Astrocyte of the hippocampus (primary cell): ENCODE data around the gene KCND2.
A peak's percentile ranks its signal among the peaks of the same experiment; 100 is the strongest.

Source experiments
- DNase-seq: peaks from one replicate; pipeline ENCODE4 v3.0.0; 2011; ENCODE audit warnings: low read depth, low spot score

KCND2 gene

DNA sequence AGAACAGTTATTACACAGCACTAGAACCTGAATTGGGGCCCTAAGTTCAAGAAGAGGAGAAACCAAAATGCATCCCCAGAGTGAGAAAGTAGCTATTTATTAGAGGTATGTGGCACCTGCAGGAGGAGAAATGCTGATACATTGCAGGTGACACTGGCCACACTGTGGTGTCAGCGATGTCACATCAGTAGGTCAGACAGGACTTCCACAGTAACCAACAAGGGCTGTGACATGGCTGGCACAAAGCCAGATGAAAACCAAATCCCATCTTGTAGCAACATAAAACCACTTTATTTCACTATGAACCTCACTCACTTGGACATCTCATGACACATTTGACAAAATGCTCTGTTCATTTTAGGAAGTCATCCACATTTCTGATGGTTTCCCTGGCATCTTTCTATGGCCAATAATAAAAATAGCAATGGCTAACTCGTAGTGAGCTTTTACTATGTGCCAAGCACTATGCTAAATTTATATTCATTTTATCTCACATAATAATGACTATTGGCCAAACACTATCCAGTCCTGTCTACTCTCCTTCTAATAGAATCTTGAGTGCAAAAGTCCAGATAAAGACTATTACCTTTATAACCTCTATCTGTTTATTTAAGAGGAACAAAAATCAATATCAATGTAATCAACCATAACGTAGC is 430.7 kb downstream of the KCND2 start:
- DNase-seq, result no peak

DNA sequence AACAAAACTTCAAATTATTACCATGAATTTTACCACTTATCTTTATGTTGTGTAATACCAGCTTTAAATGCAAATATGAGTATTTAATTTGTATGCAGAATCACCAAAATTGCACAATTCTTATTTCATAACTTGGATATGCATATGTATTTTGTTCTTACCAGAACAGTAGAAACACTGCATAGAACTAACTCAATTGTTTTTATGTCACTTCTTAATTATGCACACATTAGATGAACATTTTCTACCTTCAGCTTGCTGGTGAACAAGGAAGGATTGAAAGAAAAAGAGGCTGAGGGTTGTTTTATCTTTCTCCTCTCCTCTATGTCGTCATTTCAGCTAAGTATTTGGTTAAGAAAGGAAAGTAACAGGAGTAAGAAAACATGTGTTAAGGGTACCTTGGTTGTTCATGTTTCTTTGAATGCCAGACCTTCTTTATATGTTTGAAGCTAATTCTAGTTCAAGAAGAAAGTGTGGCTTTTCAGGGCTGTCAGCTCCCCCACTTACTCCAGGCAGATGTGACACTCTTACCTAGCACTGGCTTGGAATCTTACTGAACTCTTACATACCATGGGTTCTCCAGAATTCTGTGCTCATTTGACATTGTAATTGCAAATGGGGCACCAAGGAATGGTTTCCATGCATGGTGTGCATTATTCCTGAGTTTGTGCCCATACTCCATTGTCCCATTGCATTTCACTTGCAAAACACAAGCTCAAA is 436.4 kb downstream of the KCND2 start:
- DNase-seq, result no peak

DNA sequence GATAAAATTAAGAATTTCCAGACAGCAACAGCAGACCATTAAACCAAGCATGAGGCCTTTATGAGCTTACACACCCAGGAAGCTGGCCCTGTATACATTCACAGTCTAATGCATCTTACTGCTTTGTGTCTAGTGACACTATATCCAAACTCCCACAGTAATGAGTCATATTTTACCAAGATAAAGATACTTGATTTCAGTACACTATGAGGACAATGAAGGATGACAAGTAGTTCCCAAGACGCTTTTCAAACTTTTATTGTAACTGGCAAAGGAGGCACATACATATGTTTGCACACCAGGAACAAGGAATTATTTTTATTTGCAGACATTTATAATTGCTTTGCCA is 437.0 kb downstream of the KCND2 start:
- no peak for DNase-seq

DNA sequence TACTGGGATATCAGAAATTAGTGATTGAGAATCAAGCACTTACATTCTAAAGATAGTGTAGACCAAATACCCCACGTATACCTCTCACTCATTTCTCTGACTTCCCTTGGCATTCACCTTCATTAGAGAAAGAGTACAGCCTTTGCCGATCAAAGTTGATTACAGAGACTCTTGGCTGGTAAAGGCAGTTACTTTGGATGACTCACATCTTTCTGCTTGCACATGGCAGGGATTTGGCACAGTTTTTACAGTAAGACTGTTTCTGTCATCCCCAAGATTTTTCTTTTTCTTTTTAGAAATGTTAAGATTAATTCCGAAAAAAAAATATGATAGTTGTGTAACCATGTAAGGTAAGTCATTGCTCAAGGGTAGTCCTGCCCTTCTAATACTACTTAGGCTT is 442.0 kb downstream of the KCND2 start:
- peak; percentile 56 for DNase-seq

DNA sequence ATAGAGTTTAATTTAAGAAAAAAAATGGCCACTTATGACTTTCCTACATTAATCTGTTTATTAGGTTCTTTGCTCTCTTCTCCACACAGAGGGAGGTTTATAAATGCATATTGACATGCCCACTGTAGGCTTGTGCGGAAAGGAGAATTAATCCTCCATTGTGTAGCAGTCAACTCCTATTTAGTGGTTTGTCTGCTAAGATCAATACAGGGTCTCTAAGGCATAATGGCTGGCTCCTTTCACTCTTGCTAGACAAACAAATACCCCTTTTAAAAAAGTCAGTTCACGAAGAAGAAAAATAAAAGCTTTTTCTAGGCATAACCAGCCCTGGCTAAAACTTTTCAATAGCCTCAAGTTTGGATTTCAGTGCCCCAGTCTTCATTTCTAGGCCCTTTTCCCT is 443.3 kb downstream of the KCND2 start:
- no peak for DNase-seq

DNA sequence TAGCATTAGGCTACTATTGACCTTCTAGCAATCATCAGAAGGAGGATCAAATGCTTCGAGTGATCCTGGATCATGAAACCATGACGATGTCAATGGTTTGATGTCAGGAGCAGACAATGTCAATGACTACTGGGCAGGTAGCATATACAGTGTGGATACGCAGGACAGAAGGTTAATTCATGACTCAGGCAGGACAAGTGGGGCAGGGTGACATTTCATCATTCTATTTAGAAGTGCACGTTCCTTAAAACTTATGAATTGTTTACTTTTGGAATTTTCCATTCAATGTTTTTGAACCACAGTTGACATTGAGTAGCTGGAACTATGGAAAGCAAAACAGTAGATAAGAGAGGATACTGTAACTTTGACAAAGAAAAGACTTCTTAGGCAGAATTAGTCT is 444.2 kb downstream of the KCND2 start:
- DNase-seq, result no peak

DNA sequence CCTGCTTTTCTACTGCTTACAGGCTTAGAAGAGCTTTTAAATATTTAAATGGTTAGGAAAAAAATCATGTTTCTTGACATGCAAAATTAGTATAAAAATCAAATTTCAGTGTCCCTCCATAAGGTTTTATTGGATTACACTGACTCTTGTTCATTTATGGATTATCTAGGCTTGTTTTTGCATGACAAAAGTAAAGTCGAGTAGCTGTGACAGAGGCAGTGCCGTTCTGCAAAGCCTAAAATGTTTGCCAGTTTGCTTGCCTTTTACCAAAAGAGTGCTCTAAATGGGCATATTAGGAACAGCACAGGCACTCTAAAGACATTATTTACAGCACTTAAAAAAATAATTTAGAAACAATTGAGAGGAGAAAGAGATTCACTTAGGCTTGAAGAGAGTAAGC is 445.4 kb downstream of the KCND2 start:
- DNase-seq, result no peak

DNA sequence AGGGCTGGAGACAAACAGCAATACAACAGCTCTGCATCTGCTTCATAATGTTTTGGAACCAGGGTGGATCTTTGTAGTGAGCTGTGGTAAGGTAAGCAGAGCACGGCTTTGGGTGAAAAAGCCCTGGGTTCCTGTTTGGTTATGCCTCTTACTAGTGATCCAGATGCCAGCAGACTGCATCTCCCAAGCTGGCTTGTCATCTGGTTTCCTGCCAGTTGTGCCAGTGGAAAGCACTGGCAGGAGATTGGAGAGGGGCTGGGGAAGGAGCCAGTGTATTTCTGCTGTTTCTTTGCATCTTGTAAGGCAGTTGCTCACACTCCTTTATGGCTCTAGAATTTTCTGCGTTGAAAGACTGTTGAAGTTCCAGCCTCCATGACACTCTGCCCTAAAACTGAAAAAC is 447.3 kb downstream of the KCND2 start:
- no peak for DNase-seq

DNA sequence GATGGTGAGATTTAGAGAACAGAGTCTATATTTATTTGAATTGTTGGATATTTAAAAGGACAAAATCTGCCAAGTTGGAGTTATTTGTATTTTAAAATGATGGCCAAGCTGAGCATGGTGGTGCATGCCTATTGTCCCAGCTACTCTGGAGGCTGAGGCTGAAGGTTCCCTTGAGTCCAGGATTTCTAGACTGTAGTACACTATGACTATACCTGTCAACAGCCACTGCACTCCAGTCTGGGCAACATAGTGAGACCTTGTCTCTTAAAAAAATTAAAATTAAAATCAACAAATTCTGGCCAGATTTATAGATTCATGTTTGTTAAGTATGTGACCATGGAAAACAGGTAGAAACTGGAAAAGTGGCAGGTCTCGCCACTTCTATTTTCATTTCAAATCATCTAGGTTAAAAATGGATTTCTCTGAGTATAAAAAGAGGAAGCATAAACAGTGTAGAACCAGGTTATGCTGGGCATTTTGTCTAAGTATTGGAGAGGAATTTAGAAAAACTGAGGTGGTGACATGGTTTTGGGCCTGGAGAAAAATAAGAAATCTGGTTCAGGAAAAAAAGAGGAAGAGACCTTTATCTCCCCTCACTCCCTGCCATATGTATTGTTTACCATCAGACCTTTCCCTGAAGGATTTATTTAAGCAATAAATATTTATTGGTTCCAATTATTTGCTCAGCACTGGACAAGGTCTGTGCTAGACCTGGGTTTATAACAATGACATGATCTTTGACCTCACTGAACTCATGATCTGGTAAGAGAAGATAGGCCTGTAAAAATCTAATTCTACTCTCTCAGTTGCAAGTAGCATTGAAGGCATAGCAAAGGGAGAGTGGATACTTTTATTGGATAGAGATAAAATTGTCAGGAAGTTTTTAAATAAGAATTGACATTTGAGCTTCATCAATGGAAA is 450.8 kb downstream of the KCND2 start:
- DNase-seq, result no peak

DNA sequence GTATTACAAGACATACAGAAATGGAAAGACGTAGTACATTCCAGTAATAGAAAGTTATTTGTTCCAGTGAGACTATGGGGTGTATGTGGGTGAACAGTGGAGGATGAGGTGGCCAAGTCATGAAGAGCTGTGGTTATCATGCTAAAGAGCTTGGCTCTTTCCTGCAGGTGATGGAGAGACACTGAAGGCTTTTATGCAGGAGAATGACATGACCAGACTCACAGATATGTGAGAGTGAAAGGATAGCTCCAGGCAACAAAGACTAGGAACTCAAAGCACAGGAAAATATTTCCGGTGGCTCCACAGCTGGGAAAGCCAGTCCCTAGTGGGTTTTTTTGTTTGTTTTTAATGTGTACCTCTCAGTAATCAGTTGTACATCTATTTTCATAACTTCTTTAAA is 451.5 kb downstream of the KCND2 start:
- DNase-seq, result no peak

DNA sequence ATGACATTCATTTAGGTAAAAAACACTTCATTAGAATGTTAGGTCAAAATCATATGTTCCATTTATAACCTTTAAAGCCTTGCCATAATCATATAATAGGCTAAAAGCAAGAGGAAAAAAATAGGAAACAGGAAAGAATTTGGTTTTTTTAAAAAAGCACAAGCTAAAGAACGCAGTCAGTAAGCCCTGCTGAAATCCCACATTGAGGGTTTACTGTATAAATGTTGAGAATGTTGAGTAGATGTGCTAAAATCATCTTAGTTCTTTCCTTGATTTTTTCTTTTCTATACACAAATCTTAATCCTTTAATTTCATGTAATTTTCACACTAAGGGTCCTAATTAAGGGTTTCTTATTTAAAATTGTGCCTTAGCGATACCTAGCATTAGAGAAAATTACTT is 452.0 kb downstream of the KCND2 start:
- no peak for DNase-seq

DNA sequence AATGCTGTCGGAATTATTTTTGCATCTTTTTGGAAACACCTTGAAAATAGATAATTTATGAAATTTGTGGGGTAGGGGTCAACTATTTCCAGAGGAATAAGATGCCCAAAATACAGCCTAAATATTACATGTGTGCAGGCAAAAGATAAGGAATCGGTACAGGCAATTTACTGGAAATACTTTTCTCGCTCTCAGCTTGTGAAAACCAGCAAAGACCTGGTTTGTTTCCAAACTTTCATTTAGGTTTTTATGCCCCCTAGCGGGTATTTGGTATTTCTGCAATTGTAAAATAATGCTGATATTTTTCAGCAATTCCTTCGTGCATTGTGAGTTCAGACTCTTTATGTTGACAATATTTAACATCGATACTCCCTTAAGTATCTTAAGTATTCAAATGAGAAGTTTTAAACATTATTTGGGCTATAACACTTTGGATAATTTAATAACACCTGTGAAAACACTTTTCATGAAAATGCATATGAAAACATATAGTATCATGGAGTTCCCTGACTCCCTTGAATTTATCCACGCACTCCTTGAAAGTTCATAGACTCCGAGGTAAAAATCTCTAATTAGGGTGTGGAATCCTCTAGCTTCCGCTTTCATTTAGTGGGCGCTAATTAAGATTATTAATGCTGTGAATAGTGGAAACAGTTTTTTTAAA is 452.5 kb downstream of the KCND2 start:
- DNase-seq, result peak; percentile 42

DNA sequence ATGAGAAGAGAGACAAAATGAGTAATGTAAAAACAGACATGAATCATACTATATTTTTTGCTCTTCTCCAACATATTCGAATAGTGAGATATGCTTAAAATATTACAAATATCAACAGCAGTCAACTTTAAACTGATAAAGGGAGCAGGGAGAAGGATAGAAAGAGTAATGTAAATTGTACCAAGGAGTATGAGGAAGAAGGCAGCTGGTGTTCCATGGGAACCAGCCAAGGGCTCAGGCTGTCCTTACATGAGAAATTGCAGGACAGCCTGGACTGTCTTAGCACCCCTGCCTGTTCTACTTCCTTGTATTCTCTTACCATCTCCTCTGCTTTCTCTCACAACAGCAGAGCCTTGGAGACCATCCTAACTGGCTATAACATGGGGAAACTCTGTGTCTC is 456.3 kb downstream of the KCND2 start:
- no peak for DNase-seq

DNA sequence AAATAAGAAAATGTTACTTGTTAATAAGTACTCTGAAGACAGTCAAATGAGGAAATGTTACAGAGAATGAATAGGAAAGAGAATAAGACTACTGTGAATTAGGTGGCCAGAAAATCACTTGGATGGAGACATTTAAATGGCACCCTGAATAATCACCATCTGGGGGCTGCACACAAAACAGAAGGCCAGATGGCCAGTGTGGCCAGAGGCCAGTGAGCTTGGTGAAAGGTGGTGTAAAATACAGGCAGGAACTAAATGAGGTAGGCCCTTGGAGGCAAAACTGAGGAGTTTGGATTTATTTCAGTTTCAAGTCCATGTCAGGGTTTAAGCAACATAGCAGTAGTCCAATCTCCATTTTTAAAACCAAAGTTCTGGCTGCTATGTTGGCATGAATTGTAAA is 458.3 kb downstream of the KCND2 start:
- DNase-seq, result no peak

DNA sequence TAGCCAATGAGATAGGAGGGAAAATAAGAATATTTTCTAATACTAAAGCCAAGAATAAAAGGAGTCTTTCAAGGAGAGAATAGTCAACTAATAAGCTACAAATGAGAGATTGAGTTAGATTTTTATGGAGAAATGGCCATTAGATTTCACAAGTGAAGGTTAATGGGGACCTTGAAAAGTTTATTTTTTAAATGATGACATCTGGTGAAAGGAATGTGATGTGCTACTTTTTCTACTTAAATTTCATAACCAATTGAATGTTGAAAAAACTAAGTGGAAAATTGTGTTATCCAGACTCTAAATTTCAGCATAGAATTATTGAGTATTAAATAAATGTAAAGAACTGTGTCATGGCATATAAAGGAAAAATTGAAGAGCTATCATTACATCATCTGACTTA is 459.3 kb downstream of the KCND2 start:
- no peak for DNase-seq

DNA sequence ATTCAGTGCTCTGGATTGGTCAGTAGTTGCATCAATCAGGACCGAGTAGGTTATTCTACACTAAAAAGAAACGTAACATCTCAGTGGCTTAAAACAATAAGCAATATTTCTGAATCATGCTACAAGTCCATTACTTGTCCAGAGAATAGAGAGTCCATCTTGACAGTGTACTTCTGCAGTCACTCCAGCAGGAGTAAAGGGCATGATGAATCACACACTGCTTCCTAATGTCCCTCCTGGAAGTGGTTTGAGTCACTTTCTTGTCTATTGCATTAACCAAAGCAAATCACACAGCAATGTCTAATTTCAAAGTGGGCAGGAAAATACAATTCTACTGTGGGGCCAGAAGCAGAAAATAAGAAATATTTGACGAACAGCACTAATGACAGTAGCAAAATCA is 460.2 kb downstream of the KCND2 start:
- DNase-seq, result peak; percentile 23

DNA sequence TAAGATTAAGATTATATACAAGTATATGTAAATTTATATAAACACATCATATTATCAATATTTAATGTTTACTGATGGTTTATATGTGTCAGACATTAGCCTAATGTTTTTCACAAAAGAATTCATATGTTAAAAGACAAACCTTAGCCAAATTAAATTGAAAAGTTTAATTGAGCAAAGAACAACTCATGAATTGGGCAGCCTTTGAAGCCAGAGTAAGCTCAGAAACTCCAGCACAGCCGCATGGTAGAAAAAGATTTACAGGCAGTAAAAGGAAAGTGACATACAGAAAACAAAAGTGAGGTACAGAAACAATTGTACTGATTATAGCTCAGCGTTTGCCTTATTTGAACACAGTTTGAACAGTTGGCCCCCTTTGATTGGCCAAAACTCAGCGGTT is 460.9 kb downstream of the KCND2 start:
- no peak for DNase-seq

DNA sequence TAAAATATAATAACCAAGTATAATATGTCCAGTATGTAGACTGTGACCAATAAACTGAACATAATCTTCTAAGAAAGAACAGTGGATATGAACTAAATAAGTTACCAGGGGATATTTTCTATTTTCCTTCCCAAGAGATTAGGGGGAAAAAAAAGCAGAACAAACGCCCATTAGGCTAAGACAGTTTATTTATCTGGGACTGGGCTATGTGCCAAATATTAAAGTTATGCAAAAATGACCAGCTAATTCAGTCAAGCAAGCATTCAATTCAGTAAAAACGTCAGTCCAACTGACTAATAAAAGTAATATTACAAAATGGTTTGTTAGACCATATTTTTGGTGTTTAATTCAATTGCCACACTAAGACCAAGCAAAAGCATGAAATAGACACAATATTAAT is 462.8 kb downstream of the KCND2 start:
- no peak for DNase-seq

DNA sequence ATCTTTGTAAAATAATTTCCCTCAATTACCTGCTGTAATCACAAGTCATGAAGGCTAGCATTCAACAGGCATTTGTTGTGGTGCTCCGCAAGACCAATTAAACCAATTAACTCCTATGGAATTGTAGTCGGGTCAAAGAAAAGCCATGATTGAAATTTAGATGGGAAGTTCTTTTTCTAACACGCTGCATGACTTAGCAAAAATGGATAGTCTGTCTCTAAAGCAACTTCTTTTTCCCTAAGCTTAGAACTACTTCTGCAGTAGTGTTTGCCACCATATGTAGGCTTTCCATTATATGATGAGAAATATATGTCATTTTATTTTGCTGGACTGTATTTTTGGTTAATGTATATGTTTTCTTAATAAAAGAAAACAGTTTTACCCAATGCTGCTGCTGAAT is 465.8 kb downstream of the KCND2 start:
- no peak for DNase-seq

DNA sequence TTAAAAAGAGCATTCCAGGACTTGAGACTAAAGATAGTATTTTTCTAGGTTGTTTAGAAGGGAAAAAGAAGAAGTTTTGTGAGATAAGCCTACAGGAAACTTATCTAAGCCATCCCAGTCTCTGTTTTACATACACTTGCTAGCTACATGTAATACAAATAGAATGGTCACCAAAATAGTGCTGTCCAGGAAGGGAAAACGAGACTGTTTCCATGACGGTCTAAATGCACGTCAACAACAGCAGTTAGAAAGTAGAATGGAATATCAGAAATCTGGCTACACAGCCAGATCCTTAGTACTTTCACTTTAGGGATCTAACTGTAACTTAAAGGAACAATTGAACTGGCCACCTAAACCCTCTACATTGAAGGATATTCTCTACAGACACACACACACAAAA is 467.4 kb downstream of the KCND2 start:
- DNase-seq, result peak; percentile 12

DNA sequence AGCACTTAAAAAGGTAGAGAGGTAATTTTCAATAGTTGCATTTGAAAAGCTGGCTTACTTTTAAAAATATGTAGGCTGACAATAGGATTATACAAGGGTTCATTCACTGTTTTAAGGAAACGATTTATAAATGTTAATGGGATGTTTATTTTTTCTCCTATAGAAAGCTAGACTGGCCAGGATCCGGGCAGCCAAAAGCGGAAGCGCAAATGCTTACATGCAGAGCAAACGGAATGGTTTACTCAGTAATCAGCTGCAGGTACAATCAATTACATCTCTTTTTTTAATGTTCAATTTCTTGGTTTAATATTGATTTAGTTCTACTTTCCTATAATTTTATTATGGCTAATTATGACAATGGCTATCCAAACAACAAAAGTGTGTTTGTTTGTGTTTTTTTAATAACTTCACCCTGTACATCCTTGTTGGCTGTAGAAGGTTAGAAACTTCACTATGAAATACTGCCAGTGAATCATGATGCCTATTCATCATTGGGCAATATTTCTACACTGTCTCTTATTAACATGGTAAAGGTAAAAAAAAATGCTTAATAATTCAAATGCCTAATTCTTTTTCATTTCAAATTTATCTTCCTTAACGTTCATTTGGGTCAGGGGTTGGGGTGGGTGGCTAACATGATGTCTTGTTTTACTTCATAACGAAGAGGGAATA is 468.5 kb downstream of the KCND2 start:
- DNase-seq, result no peak

DNA sequence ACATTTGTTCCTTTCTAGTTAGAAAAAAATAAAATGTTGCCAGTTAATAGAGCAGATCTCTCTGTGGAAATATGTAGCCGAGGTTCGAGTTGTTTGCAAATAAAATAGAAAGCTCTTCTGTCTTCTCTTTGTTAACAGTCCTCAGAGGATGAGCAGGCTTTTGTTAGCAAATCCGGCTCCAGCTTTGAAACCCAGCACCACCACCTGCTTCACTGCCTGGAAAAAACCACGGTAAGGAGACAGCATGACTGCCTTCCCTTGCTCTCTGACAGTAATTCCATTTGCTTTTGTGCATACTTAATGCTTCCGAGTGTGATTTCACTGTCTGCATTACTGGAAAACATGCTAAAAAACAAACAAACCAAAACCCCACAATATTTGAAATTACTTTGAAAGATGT is 469.4 kb downstream of the KCND2 start:
- DNase-seq, result no peak
